Neural cell (in vitro differentiated cells): ENCODE measurements around the gene UNC45A.

Experiments used
- EZH2 ChIP-seq: fragments of 200-600, 300-800 bp; shearing (Covaris generic), sonication (generic); IDR thresholded peaks from 2 replicates; pipeline ENCODE4 v1.6.1; 2014; ENCODE audit warnings: antibody characterized with exemption, low read length, borderline replicate concordance, mild to moderate bottlenecking; ENCODE audit not compliant: insufficient read depth, poor library complexity, severe bottlenecking
- TF ChIP-seq, protein P1 (sequence below): IDR thresholded peaks from 2 replicates; pipeline ENCODE4 v1.6.1; 2012; ENCODE audit warnings: borderline replicate concordance

DNA sequence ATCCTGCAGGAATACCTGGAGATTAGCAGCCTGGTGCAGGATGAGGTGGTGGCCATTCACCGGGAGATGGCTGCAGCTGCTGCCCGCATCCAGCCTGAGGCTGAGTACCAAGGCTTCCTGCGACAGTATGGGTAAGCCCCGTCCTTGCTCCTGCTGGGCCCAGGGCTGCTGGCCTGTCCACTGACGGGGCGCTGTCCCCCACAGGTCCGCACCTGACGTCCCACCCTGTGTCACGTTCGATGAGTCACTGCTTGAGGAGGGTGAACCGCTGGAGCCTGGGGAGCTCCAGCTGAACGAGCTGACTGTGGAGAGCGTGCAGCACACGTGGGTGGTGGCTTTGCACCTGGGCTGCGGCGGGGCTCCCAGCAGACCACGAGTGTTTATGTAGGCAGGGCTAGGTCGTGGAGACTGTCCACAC, 45.8 kb upstream of the UNC45A start:
- TF ChIP-seq, protein P1, sequence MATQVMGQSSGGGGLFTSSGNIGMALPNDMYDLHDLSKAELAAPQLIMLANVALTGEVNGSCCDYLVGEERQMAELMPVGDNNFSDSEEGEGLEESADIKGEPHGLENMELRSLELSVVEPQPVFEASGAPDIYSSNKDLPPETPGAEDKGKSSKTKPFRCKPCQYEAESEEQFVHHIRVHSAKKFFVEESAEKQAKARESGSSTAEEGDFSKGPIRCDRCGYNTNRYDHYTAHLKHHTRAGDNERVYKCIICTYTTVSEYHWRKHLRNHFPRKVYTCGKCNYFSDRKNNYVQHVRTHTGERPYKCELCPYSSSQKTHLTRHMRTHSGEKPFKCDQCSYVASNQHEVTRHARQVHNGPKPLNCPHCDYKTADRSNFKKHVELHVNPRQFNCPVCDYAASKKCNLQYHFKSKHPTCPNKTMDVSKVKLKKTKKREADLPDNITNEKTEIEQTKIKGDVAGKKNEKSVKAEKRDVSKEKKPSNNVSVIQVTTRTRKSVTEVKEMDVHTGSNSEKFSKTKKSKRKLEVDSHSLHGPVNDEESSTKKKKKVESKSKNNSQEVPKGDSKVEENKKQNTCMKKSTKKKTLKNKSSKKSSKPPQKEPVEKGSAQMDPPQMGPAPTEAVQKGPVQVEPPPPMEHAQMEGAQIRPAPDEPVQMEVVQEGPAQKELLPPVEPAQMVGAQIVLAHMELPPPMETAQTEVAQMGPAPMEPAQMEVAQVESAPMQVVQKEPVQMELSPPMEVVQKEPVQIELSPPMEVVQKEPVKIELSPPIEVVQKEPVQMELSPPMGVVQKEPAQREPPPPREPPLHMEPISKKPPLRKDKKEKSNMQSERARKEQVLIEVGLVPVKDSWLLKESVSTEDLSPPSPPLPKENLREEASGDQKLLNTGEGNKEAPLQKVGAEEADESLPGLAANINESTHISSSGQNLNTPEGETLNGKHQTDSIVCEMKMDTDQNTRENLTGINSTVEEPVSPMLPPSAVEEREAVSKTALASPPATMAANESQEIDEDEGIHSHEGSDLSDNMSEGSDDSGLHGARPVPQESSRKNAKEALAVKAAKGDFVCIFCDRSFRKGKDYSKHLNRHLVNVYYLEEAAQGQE = no peak
- no peak for TF ChIP-seq EZH2
